ENCODE measurements around the gene COL9A2.

COL9A2 gene

DNA sequence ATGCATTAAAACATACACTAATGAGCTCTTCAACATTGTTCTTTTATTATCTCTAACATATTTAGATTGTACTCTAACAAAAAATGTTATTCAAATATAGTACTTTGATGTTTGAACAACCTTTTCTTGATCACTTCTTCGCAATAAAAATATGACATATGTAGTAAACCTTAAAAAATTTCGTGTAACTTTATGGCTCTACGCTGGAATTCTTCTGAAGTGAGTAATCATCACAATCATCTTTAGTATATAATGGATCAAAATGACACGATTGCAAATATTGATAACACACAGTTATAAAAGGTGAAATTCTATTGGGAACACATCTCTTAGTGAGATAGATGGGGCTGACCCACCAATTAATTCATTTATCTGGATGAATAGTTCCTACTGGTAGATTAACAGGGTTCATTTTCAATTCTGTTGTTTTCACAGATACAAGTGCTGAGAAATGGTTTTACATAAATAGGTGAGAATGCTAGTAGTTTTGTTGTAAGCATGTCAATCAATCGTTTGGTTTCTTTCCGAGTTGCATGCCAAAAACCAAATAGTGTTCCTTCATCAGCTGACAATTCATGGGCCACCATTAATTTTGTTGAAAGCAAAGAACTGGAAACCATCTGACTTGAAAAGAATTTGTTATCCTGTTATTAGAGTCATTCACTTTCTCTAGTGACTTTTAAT is 60.5 kb downstream of the COL9A2 start:
- no peak for FAIRE-seq

DNA sequence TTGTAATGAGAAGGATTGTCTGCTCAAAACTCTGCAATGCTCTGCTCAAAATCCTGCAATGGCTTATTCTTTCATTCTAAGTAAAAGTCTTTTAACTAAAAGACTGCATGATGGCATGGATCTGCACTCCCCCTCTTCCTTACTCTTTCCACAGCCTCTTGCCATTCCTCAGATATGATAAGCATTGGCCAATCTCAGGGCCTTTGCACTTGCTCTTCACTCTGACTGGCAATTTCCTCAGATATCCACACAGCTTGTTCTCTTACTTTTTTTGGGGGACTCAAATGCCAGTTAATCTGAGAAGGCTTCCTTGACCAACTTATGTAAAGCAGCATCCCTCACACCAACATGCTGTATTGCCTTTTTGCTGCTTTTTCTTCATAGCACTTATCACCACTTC is 61.9 kb downstream of the COL9A2 start:
- FAIRE-seq, result no peak

GRCh38 chr1:40252601-40253000 is 64.5 kb downstream of the COL9A2 start:
- no peak for FAIRE-seq

DNA sequence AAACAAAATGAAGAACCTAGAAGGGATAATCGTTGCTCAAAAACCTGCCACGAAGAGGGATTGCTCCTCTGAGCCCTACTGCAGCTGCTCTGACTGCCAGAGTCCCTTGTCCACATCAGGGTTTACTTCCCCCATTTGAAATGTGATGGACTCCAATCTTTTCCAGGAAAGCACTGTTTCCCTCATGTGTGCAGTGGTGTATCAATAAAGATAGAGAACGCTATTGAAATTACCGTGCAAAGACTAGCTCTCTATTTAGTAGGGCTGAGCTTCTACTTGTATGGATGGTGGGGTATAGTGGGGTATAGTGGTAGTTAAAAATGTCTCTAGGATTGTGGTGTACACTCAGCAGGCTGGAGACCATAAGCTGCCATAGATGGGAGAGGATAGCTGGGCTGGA is 65.6 kb downstream of the COL9A2 start:
- no peak for FAIRE-seq
